OCI-LY3 (cell line): Measurements from ENCODE around the gene ADCY7.

Experiments used
- H2AFZ ChIP-seq: fragments of 200-600, 300-600 bp; shearing (Covaris generic); 2 replicates; pipeline ENCODE4 v1.6.0; 2014; ENCODE audit warnings: antibody characterized with exemption, low read depth, low read length
- H3K27ac ChIP-seq: fragments of 200-600, 300-600 bp; sonication (generic); 2 replicates; pipeline ENCODE4 v1.5.1; 2014; ENCODE audit warnings: mild to moderate bottlenecking, low read length, moderate library complexity, mixed read lengths
- H3K27me3 ChIP-seq: fragments of 200-600, 300-600 bp; sonication (generic); 2 replicates; pipeline ENCODE4 v1.6.1; 2014; ENCODE audit warnings: low read depth, low read length, mixed read lengths
- H3K36me3 ChIP-seq: fragments of 200-600, 300-600 bp; sonication (generic); replicated peaks from 2 replicates; pipeline ENCODE3; 2014; ENCODE audit warnings: low read depth, low read length, mixed read lengths
- H3K4me1 ChIP-seq: fragments of 300-600, 200-600 bp; sonication (generic); 2 replicates; pipeline ENCODE4 v1.6.1; 2014; ENCODE audit warnings: low read length, mixed read lengths
- H3K4me2 ChIP-seq: fragments of 200-600, 300-600 bp; sonication (generic); 2 replicates; pipeline ENCODE4 v1.6.1; 2014; ENCODE audit warnings: low read length, mixed read lengths
- H3K4me3 ChIP-seq: fragments of 300-600, 200-600 bp; sonication (generic); 2 replicates; pipeline ENCODE4 v1.5.1; 2014; ENCODE audit warnings: antibody characterized with exemption, mild to moderate bottlenecking, low read length, moderate library complexity
- H3K79me2 ChIP-seq: fragments of 300-600, 200-600 bp; shearing (Covaris generic); 2 replicates; pipeline ENCODE4 v1.6.1; 2014; ENCODE audit warnings: mild to moderate bottlenecking, low read length, mixed read lengths
- H3K9ac ChIP-seq: fragments of 300-600, 200-600 bp; shearing (Covaris generic); 2 replicates; pipeline ENCODE4 v1.6.0; 2014; ENCODE audit warnings: mild to moderate bottlenecking, low read length, moderate library complexity
- H3K9me3 ChIP-seq: fragments of 200-600, 300-600 bp; shearing (Covaris generic); 2 replicates; pipeline ENCODE4 v1.6.1; 2014; ENCODE audit warnings: low read length, mixed read lengths; ENCODE audit not compliant: insufficient read depth
- H4K20me1 ChIP-seq: fragments of 200-600, 300-600 bp; sonication (generic); 2 replicates; pipeline ENCODE4 v1.6.1; 2016; ENCODE audit warnings: low read length, mixed read lengths; ENCODE audit not compliant: insufficient read depth
- CTCF ChIP-seq: fragments of 200-600, 300-600 bp; sonication (generic); IDR thresholded peaks from 2 replicates; pipeline ENCODE4 v1.5.1; 2014; ENCODE audit warnings: antibody characterized with exemption, low read length, low read depth
- EZH2phosphoT487 ChIP-seq: fragments of 200-600 bp; shearing (Covaris generic); IDR thresholded peaks from 2 replicates; pipeline ENCODE4 v1.6.1; 2018; ENCODE audit warnings: antibody characterized with exemption, mixed run types, low read depth

The ADCY7 gene

GRCh38 chr16:50288920-50289319 is 22.6 kb downstream of the ADCY7 start:
- Histone ChIP-seq H3K27me3 (no peaks in the 10 kb centered on the region), H3K27ac (no peak overlapping the region), H3K4me1 (peaks cover 6% of the 10 kb centered on the region; the same call in 1 of the 2 replicates), H3K9me3 (no peaks in the 10 kb centered on the region), H3K36me3 (peaks cover 49% of the 10 kb centered on the region), H4K20me1 (peaks cover 40% of the 10 kb centered on the region), H3K4me3 (no peak overlapping the region), H3K4me2 (no peak overlapping the region), H3K79me2 (peaks cover 38% of the 10 kb centered on the region), H3K9ac (no peak overlapping the region), H2AFZ (no peak overlapping the region)
- no peak for TF ChIP-seq EZH2phosphoT487
- TF ChIP-seq CTCF, result no peak

- TF ChIP-seq EZH2phosphoT487 (no peak), CTCF (no peak)
- Histone ChIP-seq H3K4me2 (no peak overlapping the region), H3K36me3 (peaks cover 47% of the 10 kb centered on the region), H3K27ac (no peak overlapping the region), H4K20me1 (peaks cover 27% of the 10 kb centered on the region), H3K9ac (no peak overlapping the region), H3K79me2 (peaks cover 26% of the 10 kb centered on the region), H3K9me3 (no peaks in the 10 kb centered on the region), H3K4me1 (no peaks in the 10 kb centered on the region), H2AFZ (no peak overlapping the region), H3K27me3 (no peaks in the 10 kb centered on the region), H3K4me3 (no peak overlapping the region)
Observed at GRCh38 chr16:50289950-50290764, 23.8 kb downstream of the ADCY7 start.

GRCh38 chr16:50290856-50291255 is 24.5 kb downstream of the ADCY7 start:
- H3K4me1 ChIP-seq, result no peaks in the 10 kb centered on the region
- no peak overlapping the region for H3K9ac ChIP-seq
- H3K4me3 ChIP-seq, result no peak overlapping the region
- no peaks in the 10 kb centered on the region for H3K27me3 ChIP-seq
- peaks cover 20% of the 10 kb centered on the region for H4K20me1 ChIP-seq
- TF ChIP-seq EZH2phosphoT487 (no peak), CTCF (no peak)
- no peaks in the 10 kb centered on the region for H3K9me3 ChIP-seq
- H3K4me2 ChIP-seq, result no peak overlapping the region
- H2AFZ ChIP-seq, result no peak overlapping the region
- H3K79me2 ChIP-seq, result peaks cover 19% of the 10 kb centered on the region
- no peak overlapping the region for H3K27ac ChIP-seq
- H3K36me3 ChIP-seq, result peaks cover 53% of the 10 kb centered on the region

- H3K4me2 ChIP-seq, result no peak overlapping the region
- H3K36me3 ChIP-seq, result peaks cover 47% of the 10 kb centered on the region
- H3K27me3 ChIP-seq, result no peaks in the 10 kb centered on the region
- H3K9ac ChIP-seq, result no peak overlapping the region
- H3K27ac ChIP-seq, result no peak overlapping the region
- H3K4me1 ChIP-seq, result no peaks in the 10 kb centered on the region
- H4K20me1 ChIP-seq, result peaks cover 15% of the 10 kb centered on the region
- no peak overlapping the region for H3K4me3 ChIP-seq
- no peak overlapping the region for H2AFZ ChIP-seq
- H3K79me2 ChIP-seq, result peaks cover 8% of the 10 kb centered on the region; the same call in 1 of the 2 replicates
- TF ChIP-seq EZH2phosphoT487 (no peak), CTCF (no peak)
- H3K9me3 ChIP-seq, result no peaks in the 10 kb centered on the region
Observed at GRCh38 chr16:50291719-50292565, 25.6 kb downstream of the ADCY7 start.
